GM20000 (cell line): ENCODE results near the gene OPRM1.

ENCODE experiments used
- DNase-seq: peaks from one replicate; pipeline ENCODE4 v3.0.0; 2012; ENCODE audit warnings: low spot score
- CTCF ChIP-seq: IDR thresholded peaks from 2 replicates; pipeline ENCODE4 v1.5.1; 2012; ENCODE audit warnings: mild to moderate bottlenecking, control low read depth; ENCODE audit errors: extremely low read depth, missing control alignments

The OPRM1 gene

GRCh38 chr6:154099211-154099610 is 60.2 kb downstream of the OPRM1 start:
- TF ChIP-seq CTCF: no peak
- DNase-seq: no peak

DNA sequence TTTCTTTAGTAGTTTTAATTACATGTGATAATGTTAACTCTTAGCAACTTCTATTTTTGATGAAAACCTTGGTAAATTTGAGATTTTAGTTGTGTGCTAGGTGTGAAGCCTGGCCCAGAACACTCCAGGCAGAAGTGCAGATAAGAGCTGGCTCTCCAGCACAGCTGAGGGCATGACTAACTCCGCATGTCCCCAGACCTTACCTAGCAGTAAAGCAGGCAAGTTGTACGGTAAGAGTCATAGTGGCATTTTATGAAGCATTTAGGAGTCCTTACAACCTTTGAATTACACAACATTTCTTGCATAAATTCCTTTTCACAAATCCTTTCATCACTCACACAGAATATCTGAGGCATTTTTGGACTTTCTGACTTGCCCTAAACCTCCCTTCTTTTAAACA is 67.2 kb downstream of the OPRM1 start:
- no peak for DNase-seq
- TF ChIP-seq CTCF: no peak

GRCh38 chr6:154111025-154111424 is 72.0 kb downstream of the OPRM1 start:
- no peak for TF ChIP-seq CTCF
- no peak for DNase-seq

- TF ChIP-seq CTCF: no peak
- DNase-seq: no peak
These were observed 73.3 kb downstream of the OPRM1 start for GRCh38 chr6:154112181-154112809.

DNA sequence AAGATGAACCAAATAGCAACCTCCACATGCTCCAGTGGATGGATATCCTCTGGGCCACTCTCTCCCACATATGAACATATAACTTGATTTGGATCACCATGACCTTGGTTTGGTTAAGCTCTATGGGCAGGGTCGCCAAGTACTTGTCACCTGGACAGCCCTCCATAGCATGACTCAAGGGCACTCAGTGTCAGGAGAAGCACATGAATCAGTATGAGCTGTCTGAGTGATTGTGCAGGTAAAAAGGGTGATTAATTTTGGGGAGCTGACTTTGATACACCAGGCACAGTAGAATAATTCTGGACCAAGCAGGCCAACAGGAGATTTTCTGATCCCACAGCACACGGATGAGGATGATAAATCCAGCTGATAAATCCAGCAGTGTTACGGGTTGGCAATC is 74.4 kb downstream of the OPRM1 start:
- DNase-seq: no peak
- TF ChIP-seq CTCF: no peak

- no peak for DNase-seq
- no peak for TF ChIP-seq CTCF
These were observed 78.4 kb downstream of the OPRM1 start for GRCh38 chr6:154117485-154117884.

- no peak for DNase-seq
- no peak for TF ChIP-seq CTCF
These were observed 83.3 kb downstream of the OPRM1 start for GRCh38 chr6:154122195-154122925.
